Measurements from ENCODE around the gene TRDMT1.

Gene TRDMT1, protein sequence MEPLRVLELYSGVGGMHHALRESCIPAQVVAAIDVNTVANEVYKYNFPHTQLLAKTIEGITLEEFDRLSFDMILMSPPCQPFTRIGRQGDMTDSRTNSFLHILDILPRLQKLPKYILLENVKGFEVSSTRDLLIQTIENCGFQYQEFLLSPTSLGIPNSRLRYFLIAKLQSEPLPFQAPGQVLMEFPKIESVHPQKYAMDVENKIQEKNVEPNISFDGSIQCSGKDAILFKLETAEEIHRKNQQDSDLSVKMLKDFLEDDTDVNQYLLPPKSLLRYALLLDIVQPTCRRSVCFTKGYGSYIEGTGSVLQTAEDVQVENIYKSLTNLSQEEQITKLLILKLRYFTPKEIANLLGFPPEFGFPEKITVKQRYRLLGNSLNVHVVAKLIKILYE

DNA sequence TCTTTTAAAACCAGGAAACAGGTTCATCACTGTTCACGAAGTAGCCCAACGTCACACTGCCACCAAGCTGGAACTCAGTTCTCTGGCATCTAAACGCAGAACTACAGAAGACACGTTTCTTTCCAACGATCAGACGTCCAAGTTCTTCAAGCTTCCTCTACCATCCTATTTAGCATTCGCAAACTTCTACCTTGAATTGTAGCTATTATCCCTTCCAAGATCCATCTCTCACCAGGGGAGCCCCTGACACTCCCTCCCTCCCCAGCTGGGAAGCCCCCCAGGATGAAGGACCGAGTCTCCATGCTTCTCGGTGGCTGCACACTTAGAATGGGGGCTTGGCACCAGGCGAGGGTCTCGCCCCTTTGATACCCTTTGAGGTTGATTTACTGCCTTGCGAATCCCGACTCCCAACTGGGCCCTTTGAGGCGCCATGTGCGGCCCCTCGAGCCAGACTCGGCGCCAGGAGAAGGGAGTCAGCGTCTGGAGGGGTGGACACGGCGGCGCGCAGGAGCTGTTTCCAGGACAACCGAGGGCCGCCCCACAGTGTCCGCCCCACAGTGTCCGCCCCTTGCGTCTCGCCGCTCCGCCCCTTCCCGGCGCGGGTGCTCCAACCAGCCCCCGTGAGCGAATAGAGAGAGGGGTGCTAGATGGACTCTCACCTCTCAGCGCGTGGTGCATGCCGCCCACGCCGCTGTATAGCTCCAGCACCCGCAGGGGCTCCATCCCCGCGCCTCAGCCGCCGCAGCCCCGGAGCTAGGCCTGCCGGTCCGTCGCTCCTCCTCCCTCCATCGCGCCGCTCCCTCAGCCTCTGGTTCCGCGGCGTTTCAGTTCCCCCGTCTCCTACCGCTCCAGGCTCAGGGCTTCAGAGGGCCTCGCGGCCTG lies at the start of gene TRDMT1:
Gene TRDMT1, minus strand, starts transcription at position 761 of the 882 bp plus-strand sequence. Its CDS starts 38 bp downstream, at position 723.
- intact Hi-C loops (cut with DNase I): no loop called here
- peak; percentile 57 to 96 (median 88) for DNase-seq

DNA sequence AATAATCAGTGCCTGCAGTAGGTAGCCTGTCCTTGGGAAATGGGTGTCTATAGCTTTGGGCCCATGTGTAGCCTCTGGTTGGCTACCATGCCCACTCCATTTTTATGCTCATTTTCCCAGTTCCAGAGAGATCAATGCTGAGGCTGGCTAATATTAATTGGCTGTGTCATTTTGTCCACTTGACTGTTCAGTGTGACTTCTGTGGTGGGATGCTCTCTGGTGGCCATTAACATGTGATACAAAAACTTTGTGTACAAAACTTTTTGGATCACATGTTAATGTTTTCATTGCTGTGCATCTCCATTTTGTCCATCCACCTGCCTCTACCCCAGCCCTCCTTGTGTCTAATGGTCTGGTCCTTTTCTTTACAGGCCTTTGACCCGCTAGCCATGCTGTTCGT lies 49.3 kb upstream of the TRDMT1 start:
- DNase-seq: no peak
- intact Hi-C loops (cut with DNase I): no loop called here

DNA sequence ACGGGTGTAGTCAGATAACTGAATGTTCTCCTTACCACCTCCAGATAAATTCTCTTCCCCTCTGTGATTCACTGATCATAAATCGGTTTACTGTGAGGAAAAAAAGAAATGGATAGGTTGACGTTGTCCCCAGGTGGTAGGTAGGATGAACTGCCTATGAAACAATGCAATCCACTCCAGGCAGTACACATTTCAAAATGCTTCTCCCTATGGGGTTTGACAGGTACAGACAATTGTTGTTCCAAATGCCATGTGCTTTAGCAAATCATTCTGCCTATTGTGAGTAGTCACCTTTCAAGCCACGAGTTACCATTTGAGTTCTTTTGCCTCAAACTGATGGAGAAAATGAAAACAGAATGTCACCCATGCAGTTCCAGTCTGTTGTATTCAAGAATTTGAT lies 48.3 kb upstream of the TRDMT1 start:
- no peak for DNase-seq
- intact Hi-C loops (cut with DNase I): no loop called here

DNA sequence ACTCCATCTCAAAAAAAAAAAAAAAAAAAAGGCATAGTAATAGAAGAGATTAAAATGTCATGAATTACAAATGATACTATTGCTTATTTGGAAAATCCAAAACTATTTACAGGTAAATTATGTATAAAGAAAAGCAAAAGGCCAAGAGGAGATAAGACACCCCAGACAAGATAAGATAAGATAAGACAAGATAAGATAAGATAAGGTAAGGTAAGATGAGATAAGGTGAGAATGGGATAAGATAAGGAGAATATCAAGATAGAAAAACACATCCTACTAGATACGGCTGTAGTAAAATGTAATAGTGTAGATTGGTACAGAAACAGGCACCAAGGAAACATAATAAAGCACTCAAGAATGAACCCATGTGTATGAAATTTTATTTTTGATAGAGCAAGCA lies 47.5 kb upstream of the TRDMT1 start:
- intact Hi-C loops (cut with DNase I): no loop called here

DNA sequence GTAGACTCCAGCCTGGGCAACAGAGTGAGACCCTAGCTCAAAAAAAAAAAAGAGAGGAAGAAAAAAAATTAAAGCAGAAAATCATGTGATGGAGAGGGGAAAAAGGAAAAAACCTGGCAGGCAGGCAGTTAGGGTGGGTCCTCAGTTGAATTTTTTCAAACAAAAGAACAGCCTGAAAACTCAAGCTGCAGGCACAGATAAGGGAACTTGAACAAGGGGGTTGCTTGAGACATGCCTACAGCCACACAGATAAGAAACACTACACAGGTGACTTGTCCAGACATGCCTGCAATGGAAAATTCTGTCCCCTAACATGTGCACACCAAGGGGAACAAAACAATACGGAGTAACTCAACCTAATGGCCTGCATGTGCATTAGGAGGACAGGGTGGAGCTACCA lies 45.7 kb upstream of the TRDMT1 start:
- intact Hi-C loops (cut with DNase I): no loop called here
- DNase-seq: no peak

More for the DNA sequence above, 47.5 kb upstream of the TRDMT1 start:
- no peak for DNase-seq

DNA sequence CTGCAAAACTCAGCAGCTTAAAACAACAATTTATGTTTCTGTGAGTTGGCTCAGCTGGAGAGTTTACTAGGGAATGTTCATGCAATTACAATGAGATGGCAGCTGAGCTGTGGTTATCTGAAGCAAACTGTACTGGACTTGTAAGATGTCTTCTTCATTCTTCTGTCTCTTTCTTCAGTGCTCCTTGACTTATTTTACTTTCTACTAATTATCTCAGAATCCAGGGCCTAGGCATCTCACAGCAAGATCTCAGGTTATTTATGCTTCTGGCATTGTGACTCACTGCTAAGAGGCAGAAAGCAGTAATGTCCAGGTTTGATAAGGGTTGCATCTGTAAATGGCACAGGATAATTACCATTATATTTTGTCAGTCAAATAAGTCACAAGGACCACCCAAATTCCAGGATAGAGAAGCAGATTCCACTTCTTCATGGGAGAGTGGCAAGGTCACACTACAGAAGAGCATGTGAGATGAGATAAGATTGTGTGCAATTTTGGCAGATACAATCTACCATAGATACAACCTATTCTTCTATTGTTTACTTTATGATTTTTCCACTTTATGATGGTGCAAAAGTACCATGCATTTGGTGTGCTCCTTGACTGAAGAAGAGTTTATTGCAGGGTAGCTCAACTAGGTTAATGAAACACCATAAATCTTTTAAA lies 43.4 kb upstream of the TRDMT1 start:
- intact Hi-C loops (cut with DNase I): no loop called here
- DNase-seq: no peak

DNA sequence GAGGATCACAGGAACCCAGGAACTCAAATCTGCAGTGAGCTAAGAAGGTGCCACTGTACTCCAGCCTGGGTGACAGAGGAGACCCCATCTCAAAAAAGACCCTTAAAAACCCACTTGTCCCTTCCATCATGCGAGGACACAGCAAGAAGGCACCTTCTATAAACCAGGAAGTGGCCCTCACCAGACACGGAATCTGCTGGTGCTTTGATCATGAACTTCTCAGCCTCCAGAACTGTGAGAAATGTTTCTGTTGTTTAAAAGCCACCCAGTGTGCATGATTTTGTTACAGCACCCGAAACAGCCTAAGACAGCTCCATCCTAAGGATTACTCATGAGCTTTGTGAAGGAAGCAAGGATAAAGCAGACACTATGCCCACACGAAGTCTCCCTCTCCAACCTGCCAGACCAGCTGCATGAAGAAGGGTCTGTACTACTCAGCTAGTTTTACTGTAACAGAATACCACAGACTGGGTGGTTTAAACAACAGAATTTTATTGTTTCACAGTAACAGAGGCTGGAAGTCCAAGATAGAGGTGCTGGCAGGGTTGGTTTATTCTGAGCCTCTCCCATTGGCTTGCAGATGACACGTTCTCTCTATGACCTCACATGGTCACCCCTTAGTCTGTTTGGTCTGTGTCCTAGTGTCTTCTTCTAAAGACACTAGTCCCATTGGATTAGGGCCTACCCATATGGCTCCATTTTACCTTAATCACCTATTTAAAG lies 40.3 kb upstream of the TRDMT1 start:
- intact Hi-C loops (cut with DNase I): no loop called here
- DNase-seq: no peak

DNA sequence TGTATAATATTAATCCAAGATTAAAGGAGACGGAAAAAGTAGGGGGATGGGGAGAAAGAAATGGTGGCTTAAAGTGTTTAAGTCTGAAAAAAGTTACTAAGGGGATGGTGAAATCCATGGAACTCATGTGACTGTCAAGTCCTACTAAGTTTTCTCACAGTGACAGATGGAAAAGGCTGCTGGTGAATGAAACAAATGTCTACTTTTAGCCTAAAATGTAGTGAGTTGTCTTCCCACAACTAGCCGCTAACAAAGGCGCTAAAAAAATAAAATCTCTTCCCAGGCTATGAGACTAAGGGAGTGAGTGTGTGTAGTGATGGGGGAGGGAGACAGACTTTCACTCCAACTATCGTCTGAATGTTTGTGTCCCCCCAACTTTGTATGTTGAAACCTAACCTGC lies 39.1 kb upstream of the TRDMT1 start:
- intact Hi-C loops (cut with DNase I): no loop called here
- DNase-seq: no peak

DNA sequence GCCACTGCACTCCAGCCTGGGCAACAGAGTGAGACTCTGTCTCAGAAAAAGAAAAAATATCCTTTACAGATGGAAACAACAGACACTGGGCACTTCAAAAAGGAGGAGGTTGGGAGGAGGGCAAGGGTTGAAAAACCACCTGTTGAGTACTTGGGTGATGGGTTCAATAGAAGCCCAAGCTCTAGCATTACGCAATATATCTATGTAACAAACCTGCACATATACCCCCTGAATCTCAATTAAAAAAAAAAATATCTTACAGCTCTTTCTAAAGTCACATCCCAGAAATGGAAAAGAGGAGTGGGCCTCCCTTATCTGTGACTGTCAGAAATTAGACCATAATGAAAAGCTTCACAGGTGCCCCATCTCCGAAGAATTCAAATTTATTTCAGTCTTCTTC lies 38.6 kb upstream of the TRDMT1 start:
- DNase-seq: no peak
- intact Hi-C loops (cut with DNase I): no loop called here

DNA sequence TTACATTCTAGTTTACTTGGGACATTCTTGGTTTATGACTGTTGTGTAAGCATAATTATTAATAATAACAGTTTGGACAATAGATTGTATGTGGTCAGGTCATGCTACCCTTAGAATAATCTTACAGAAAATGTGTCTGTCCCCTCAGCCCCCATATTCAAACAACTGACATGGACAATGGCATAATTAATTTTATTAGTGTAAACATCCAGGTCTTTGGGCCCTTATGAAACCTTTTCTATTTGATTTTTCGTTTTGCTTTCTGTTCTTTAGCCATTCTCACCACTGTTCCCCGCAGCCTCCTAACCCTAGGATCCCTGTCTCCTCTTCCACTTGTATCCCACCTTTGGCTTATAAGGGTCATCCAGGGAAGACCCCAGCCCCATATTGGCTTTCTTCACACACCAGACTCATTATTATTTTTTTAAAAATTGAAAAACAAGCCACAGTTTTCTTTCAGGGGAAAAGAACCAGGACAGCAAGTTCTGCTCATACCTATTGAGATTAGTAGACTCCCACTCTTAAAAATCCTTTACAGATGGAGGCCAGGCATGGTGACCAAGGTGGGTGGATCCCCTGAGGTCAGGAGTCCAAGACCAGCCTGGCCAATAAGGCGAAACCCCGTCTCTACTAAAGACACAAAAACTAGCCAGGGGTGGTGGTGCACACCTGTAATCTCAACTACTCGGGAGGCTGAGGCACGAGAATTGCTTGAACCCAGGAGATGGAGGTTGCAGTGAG lies 38.0 kb upstream of the TRDMT1 start:
- intact Hi-C loops (cut with DNase I): no loop called here
- DNase-seq: no peak

DNA sequence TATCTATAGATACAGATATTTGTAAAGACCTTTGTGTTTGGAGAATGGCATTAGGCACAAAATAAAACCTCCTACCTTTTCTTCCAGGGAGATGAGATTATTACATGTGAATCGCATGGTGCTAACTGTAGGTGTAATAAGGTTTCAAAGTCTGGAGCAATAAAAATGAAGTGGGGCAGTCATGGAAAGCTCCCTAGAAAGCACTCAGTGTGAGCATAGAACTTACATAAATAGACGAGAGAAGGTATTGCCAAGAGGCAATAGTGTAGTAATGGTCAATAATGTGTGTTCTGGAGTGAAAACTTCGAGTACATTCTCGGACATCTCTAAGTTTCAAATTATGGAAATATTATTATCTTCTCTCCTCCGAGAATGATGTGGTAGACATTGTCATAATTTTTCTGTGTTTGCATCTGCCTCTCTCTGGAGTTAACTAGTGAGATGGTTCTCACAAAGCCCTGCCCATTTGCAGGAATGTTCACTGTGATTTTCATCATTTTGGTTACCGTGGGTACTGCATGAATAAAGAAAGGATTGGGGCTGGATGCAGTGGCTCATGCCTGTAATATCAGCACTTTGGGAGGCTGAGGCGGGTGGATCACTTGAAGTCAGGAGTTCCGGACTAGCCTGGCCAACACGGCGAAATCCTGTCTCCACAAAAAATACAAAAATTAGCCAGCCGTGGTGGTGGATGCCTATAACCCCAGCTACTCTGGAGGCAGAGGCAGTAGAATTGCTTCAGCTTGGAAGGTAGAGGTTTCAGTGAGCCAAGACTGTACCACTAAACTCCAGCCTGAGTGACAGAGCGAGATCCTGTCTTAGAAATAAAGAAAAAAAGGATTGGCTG lies 37.2 kb upstream of the TRDMT1 start:
- no peak for DNase-seq
- intact Hi-C loops (cut with DNase I): no loop called here

DNA sequence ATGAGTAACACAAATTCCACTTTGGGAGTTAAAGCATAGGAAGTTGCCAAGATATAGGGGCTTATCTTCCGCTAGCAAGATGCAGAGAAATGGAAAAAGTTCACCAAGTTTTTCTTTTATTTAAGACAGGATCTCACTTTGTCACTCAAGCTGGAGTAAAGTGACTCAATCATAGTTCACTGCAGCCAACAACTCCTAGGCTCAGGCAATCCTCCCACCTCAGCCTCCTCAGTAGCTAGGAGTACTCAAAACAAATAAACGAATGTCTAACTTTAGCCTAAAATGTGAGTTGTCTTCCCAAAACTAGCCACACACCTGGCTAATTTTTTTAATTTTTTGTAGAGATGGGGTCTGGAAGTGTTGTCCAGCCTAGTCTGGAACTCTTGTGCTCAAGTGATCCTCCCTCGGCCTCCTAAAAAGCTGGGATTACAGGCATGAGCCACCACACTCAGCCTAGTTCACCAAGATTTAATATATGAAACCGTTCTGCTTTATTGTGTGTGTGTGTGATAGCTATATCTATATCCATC lies 36.5 kb upstream of the TRDMT1 start:
- intact Hi-C loops (cut with DNase I): no loop called here
- DNase-seq: no peak

DNA sequence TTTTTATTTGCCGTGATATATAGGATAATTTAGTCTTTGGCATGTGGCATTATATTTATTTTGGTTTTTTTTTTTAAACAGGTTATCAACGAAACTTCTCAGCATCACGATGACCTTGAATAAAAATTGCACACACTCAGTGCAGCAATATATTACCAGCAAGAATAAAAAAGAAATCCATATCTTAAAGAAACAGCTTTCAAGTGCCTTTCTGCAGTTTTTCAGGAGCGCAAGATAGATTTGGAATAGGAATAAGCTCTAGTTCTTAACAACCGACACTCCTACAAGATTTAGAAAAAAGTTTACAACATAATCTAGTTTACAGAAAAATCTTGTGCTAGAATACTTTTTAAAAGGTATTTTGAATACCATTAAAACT lies 35.7 kb upstream of the TRDMT1 start:
- no peak for DNase-seq
- intact Hi-C loops (cut with DNase I): no loop called here

DNA sequence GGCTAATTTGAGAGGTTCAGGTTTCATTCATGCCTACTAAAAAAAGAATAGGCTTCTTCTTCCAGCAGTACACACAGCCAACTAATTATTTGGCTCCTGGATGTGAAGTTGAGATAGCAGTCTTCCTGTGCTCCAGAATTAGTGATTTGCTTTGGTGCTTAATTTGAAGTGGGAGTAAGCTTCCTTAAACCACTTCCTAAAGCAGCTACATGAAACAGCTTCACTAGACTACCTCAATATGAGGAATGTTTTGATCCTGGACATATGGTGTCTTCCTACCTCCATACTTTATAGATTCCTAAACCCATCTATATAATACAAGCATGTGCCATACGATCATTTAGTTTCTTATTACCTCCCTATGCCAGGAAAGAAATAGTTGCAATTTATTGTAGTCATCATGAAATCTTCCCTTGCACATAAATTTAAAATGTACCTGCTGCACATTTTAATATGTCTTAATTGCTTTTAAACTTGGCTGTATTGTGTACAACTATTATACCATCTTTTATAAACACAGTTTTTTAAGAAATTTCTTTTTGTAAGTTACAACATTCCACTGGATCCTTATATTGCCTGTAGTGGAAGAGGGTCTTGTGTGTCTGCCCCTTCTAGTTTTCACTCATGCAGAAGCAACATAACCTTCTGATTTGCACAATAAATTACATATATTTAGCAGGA lies 35.1 kb upstream of the TRDMT1 start:
- no peak for DNase-seq
- intact Hi-C loops (cut with DNase I): no loop called here

DNA sequence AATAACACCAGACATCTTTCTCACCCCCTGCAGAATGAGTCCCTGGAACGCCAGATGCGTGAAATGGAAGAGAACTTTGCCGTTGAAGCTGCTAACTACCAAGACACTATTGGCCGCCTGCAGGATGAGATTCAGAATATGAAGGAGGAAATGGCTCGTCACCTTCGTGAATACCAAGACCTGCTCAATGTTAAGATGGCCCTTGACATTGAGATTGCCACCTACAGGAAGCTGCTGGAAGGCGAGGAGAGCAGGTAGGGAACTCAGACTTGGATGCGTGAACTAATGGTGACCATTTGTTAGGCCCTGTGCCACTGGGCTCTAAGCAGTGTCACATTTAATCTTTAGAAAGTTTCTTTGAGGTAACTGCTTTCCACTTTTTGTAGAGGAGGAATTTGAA lies 33.7 kb upstream of the TRDMT1 start:
- DNase-seq: peak in 1 of 42 donors; percentile 12
- intact Hi-C loops (cut with DNase I): no loop called here

DNA sequence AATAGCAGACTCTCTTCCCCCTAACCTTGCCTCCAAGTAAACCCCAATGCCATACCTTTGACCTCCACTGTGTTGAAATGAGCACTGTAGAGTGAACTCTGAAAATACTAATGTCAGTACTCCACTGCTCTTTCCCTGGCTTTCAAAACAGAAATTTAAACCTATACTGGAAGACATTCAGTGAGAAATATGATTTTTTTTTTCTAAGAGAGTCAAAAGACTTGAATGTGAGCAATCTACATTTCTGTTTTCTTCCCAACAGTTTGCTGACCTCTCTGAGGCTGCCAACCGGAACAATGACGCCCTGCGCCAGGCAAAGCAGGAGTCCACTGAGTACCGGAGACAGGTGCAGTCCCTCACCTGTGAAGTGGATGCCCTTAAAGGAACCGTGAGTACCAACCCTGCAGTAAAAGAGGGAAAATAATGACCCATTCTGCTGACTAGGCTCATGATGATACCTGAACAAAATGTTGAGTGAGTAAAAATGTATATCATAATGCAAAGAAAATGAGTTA lies 33.0 kb upstream of the TRDMT1 start:
- intact Hi-C loops (cut with DNase I): no loop called here
- peak in 1 of 42 donors; percentile 24 for DNase-seq

All from head of caudate nucleus (tissue), 42 donors.